Measurements from ENCODE around the gene CCDC146.

CCDC146 gene

DNA sequence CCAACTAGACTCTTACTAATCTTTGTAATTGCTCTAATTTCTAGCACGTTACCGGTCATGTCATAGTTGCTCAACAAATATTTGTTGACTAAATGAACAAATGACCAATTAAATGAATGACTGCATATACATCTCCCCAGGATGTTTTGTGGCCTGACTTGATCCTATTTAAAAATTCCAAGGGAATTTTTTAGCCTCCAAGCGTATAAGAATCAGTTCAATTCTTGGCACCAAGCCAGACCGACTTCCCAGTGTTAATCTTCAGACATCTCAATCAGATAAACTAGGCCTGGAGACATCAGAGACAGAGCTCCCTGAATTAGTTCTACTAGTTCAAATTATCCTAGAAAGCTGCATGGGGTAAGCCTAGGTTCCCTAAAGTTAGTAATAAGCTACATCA lies 197.7 kb downstream of the CCDC146 start:
- TF ChIP-seq TAF1 (IDR thresholded peaks at IDR 0.05; ENCODE audit: borderline replicate concordance, insufficient read depth, low read length) (no peak), FOXP2 (optimal IDR thresholded peaks at IDR 0.05; ENCODE audit: borderline replicate concordance, extremely low read depth, extremely low read length, insufficient read depth) (no peak), POLR2AphosphoS5 (IDR thresholded peaks at IDR 0.05; ENCODE audit: low read depth, low read length) (no peak), SIN3A (IDR thresholded peaks at IDR 0.05; ENCODE audit: borderline replicate concordance, insufficient read depth, low read length) (no peak)
- TF ChIP-seq, protein P1, sequence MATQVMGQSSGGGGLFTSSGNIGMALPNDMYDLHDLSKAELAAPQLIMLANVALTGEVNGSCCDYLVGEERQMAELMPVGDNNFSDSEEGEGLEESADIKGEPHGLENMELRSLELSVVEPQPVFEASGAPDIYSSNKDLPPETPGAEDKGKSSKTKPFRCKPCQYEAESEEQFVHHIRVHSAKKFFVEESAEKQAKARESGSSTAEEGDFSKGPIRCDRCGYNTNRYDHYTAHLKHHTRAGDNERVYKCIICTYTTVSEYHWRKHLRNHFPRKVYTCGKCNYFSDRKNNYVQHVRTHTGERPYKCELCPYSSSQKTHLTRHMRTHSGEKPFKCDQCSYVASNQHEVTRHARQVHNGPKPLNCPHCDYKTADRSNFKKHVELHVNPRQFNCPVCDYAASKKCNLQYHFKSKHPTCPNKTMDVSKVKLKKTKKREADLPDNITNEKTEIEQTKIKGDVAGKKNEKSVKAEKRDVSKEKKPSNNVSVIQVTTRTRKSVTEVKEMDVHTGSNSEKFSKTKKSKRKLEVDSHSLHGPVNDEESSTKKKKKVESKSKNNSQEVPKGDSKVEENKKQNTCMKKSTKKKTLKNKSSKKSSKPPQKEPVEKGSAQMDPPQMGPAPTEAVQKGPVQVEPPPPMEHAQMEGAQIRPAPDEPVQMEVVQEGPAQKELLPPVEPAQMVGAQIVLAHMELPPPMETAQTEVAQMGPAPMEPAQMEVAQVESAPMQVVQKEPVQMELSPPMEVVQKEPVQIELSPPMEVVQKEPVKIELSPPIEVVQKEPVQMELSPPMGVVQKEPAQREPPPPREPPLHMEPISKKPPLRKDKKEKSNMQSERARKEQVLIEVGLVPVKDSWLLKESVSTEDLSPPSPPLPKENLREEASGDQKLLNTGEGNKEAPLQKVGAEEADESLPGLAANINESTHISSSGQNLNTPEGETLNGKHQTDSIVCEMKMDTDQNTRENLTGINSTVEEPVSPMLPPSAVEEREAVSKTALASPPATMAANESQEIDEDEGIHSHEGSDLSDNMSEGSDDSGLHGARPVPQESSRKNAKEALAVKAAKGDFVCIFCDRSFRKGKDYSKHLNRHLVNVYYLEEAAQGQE (IDR thresholded peaks at IDR 0.05; ENCODE audit: insufficient read depth in 1 of 2, low read depth in 2 of 2, low read length in 2 of 2): no peak

DNA sequence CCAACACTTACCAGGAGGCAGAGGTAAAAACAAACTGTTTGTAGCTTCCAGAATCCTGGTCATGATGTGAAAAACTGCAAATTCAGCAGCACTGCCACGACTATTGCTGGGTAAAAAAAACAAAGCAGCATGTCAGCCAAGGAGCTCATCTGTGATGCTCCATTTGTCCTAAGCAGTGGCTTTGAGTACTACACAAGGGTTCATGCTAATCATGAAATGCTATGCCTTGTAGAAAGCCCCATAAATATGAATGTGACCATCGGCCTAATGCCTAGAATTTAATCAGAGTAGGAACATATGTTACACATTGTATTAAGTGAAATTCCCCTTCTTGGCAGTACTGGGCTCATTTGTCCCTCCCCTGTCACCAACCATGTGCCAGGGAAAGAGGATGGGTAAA lies 198.3 kb downstream of the CCDC146 start:
- no peak for TF ChIP-seq POLR2AphosphoS5 (IDR thresholded peaks at IDR 0.05; ENCODE audit: low read depth, low read length)
- no peak for TF ChIP-seq FOXP2 (optimal IDR thresholded peaks at IDR 0.05; ENCODE audit: borderline replicate concordance, extremely low read depth, extremely low read length, insufficient read depth)
- TF ChIP-seq, protein P1 (IDR thresholded peaks at IDR 0.05; ENCODE audit: insufficient read depth in 1 of 2, low read depth in 2 of 2, low read length in 2 of 2): no peak
- TF ChIP-seq TAF1 (IDR thresholded peaks at IDR 0.05; ENCODE audit: borderline replicate concordance, insufficient read depth, low read length): no peak
- no peak for TF ChIP-seq SIN3A (IDR thresholded peaks at IDR 0.05; ENCODE audit: borderline replicate concordance, insufficient read depth, low read length)

DNA sequence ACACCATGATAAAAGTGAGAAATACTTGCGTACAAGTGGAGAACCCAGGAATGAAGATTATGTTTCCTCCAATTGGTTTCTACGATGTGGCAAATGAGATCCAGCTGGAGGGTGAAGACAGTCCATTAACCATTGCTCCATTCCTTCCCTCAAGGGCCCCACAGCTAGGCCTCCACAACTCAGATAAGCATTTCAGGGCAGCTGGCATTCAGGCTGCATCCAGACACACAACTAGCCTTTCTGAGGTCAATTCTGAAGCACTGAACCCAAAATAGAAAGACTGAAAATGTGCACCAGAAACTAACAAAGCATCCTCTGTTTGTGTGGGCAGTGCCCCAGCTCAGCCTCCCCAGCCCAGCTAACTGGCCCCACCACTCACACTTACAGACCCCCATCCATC lies 198.9 kb downstream of the CCDC146 start:
- no peak for TF ChIP-seq SIN3A (IDR thresholded peaks at IDR 0.05; ENCODE audit: borderline replicate concordance, insufficient read depth, low read length)
- no peak for TF ChIP-seq POLR2AphosphoS5 (IDR thresholded peaks at IDR 0.05; ENCODE audit: low read depth, low read length)
- no peak for TF ChIP-seq FOXP2 (optimal IDR thresholded peaks at IDR 0.05; ENCODE audit: borderline replicate concordance, extremely low read depth, extremely low read length, insufficient read depth)
- TF ChIP-seq, protein P1 (IDR thresholded peaks at IDR 0.05; ENCODE audit: insufficient read depth in 1 of 2, low read depth in 2 of 2, low read length in 2 of 2): no peak
- TF ChIP-seq TAF1 (IDR thresholded peaks at IDR 0.05; ENCODE audit: borderline replicate concordance, insufficient read depth, low read length): no peak

DNA sequence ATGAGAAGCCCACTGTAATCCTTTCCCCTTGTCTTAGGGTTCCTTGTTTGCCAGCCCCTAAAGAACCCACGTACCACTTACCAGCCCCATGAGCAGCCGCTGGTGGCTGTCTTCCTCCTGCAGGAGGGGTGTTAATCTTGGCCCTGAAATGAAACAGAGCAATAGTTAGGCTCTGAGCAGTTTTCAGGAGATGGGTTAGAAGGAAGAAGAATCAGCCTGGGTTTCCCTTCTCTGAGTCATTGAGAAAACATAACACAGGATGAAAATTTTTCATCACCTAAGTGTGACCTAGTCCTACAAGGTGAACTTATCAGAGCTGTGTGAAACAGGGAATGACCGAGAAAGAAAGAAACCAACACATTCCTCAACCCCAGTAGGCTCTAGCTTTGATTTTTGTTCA lies 203.7 kb downstream of the CCDC146 start:
- TF ChIP-seq SIN3A (IDR thresholded peaks at IDR 0.05; ENCODE audit: borderline replicate concordance, insufficient read depth, low read length): no peak
- TF ChIP-seq FOXP2 (optimal IDR thresholded peaks at IDR 0.05; ENCODE audit: borderline replicate concordance, extremely low read depth, extremely low read length, insufficient read depth): no peak
- TF ChIP-seq, protein P1 (IDR thresholded peaks at IDR 0.05; ENCODE audit: insufficient read depth in 1 of 2, low read depth in 2 of 2, low read length in 2 of 2): no peak
- no peak for TF ChIP-seq POLR2AphosphoS5 (IDR thresholded peaks at IDR 0.05; ENCODE audit: low read depth, low read length)
- TF ChIP-seq TAF1 (IDR thresholded peaks at IDR 0.05; ENCODE audit: borderline replicate concordance, insufficient read depth, low read length): no peak
